B cell (primary cell): ENCODE data around the gene NIP7.

ENCODE experiments used
- CTCF ChIP-seq: fragments of 200-600 bp; IDR thresholded peaks from one replicate; pipeline ENCODE4 v1.8.0; 2022; ENCODE audit warnings: antibody characterized with exemption, mild to moderate bottlenecking
- EZH2 ChIP-seq: IDR thresholded peaks from 2 replicates; pipeline ENCODE4 v1.6.1; 2012; ENCODE audit warnings: borderline replicate concordance, low read depth, mild to moderate bottlenecking, moderate library complexity, low read length; ENCODE audit not compliant: insufficient read depth, poor library complexity, severe bottlenecking

- TF ChIP-seq CTCF (no peak), EZH2 (no peak)
These were observed 23.7 kb downstream of the NIP7 start for GRCh38 chr16:69363281-69363717.
